HG02610 (cell line): ENCODE data around the gene ZNF17.

Source experiments
- ATAC-seq: cut with Tn5 transposase; IDR thresholded peaks from one replicate; pipeline ENCODE4 v1.9.1; 2021; ENCODE audit warnings: mild to moderate bottlenecking, moderate library complexity; ENCODE audit not compliant: unreplicated experiment

Gene ZNF17

DNA sequence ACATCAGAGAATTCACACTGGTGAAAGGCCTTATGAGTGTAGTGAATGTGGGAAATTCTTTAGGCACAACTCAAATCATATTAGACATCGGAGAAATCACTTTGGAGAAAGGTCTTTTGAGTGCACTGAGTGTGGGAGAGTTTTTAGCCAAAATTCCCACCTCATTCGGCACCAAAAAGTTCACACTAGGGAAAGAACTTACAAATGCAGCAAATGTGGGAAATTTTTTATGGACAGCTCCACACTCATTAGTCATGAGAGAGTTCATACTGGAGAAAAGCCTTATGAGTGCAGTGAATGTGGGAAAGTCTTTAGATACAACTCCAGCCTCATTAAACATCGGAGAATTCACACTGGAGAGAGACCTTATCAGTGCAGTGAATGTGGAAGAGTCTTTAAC lies 10.1 kb downstream of the ZNF17 start:
- ATAC-seq = no peak

DNA sequence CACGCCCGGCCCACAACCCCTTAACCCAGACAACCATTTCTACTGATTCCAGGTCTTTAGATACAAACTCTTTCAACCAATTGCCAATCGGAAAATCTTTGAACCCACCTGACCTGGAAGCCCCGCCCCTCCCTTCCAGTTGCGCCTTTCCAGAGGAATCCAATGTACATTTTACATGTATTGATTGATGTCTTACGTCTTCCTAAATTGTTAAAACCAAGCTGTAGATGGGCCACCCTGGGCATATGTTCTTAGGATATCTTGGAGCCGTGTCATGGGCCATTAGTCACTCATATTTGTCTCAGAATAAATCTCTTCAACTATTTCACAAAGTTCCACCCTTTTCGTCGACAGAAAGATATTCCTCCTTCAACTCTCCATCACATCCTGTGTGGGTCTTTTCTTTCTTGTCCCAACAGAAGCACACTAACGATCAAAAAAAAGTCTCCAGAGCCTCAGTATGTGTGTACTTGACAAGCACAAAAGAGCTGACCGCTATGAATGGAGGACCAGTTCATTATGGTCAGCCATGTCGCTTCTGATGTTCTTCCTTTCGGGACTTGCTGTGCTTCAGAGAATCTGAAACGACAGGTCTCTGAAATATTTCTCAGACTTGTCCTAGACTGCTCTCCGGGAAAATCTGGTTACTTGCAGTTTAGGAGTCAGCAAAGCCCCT lies 23.6 kb downstream of the ZNF17 start:
- peak; percentile 8 for ATAC-seq

DNA sequence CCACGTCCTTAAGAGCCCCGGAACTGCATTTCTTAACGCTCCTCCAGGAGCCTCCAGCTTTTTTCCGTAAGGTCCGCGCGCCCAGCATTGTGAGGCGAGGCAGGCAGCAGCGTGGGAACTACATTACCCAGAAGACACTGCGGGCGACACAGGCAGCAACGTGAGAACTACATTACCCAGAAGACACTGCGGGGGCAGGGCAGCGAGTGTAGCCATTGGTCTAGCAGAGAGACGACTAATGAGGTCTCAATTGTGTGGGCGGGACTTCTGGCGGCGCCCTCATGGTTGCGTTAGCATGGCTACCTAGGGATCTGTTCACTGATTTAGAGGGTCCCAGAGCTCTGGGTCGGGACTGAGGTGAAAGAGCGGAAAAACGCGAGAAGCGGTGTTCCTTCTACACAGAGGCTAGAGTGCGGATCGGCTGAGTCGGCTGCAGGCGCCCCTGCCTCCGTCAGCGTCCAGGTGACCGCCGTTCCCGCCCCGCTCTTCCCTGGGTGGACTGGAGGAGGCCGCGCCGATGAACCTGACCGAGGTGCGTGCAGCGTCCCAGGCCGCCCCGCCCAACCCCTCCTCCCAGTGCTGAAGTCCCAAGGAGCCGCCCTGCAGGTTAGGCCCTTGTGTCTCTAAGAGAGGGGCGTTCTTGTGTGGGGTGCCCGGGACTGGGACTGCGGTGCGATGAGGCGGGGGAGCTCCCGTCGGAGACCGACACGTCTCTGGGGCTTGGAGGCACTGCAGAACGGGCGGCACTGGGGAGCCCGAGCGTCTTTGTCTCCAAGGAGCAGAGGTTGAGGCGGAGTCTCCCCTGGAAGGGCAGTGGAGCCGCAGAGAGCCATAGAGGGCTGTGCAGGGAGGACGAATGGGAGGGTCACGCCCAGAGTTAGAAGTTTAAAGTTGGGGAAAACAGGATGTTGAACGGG lies 24.4 kb downstream of the ZNF17 start, which contains the start of gene ZNF749:
Gene ZNF749, plus strand, starts transcription at position 264 of the 917 bp plus-strand sequence. Its CDS starts 254 bp downstream, at position 518.
- ATAC-seq = peak; percentile 93

DNA sequence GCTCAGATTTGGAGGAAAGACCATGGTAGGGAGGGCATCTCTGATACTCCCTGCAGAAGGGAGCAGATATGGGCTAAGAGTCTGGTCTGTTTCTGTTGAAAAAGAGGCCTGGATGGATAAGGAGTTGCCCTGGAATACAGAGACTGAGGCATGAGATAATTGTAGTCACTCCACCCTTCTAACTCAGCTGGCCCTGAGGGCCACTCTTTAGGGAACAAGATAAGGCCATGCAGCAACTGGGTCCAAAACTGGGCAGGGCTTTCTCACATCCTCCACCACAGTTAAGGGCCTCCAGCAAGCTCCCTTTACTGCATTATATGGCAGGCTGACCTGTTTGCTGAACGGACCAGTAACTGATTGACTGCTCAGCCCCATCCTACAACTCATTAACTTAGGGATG lies 25.5 kb downstream of the ZNF17 start:
- no peak for ATAC-seq

DNA sequence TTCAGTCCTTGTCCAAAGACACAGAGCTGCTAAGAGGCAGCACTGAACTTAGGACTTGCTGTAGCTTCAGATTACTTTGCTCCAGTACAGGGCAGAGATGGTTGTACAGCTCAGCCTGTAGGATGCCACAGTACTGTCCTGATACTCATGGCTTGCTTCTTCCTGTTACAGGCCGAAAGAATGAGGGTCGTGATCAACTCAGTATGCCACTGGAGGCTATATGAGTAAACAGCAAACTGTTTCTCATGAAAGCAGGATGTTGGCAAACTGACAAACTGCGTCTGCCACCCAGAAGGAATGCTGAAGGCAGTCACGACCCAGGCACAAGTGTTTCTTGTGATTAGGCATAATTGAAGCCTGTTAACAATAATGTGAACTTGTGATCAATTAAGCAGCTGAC lies 27.0 kb downstream of the ZNF17 start:
- no peak for ATAC-seq

DNA sequence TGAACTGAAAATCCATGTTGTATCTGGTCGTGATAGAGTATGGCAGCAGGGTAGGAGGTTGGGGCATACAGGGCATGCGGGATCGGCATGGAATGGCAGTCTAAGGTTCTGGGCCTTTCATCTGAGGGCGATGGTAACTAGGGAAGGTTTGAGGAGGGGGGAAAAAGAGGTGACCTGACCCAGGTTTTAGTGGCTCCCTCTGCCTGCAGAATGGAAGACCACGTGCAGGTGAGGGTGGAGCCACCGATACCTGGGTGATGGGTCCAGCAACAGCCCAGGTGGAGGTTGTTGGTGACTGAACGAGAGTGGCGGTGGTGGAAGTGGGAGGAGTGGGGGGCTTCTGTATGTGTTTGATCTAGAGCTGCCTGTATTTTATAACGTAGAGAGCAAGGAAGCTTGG lies 28.0 kb downstream of the ZNF17 start:
- no peak for ATAC-seq

DNA sequence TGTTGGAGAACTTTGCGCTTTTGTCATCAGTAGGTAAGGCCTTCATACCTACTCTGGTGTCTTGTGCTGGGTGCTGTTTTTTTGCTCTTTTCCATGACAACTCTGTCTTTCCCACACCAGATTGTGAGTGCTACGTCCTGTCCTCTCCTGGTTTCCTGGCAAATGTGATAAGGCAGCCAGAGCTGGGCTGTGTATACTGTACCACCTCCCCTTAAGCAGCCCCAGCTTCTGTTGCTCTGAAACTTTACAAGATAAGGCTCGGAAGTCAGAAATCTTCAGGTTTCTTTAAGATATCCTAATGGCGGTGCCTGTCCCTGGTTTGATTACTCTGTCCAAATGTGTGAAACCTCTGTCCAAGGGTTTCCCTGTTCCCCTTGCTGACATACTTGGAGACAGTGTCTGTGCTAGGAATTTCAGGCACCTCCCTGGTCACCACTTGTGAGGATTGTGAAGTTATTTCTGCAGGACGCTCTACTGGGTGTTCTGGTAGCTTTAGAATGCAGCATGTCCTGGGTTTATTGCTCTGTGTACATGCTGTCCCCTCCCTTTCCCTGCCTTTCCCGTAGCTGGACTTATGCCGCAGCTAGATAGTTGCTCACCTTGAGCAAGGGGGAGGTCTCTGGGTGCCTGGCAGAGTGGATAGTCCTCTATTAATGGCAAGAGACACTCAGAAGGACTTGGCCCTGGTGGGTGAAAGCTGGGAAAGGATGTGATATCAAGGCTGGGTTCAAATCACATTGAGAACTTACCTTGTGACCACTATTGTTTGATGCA lies 31.2 kb downstream of the ZNF17 start:
- ATAC-seq = no peak

DNA sequence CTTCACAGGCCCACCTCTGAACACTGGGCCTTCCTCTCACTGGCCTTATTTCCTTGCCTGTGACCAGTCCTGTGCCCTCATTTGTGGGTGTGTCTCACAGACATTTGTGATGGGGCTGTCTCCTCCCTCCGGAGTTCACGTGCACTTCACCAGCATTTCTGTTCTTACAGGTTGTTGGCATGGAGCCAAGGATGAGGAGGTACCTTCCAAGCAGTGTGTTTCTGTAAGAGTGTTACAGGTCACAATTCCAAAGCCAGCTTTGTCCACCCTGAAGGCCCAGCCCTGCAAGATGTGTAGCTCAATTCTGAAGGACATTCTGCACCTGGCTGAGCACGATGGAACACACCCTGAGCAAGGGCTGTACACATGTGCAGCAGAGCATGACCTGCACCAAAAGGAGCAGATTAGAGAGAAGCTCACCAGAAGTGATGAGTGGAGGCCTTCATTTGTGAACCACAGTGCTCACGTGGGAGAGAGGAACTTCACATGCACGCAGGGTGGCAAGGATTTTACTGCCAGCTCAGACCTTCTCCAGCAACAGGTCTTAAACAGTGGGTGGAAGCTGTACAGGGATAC lies 32.2 kb downstream of the ZNF17 start:
- ATAC-seq = no peak

DNA sequence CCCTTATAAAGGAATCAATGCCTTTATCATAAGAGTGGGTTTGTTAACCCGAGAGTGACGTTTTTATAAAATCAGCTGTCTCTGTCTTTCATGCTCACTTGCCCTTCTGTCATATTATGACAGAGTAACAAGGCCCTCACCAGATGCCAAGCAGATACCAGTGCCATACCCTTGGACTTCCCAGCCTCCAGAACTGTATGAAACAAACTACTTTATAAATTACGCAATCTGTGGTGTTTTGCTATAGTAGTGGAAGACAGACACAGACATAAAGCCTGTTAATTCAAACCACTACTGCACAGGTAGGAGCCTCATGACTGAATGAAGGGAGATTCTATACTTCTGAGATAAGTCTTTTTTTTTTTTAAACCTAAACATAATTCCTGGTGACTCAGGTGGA lies 41.3 kb downstream of the ZNF17 start:
- no peak for ATAC-seq

DNA sequence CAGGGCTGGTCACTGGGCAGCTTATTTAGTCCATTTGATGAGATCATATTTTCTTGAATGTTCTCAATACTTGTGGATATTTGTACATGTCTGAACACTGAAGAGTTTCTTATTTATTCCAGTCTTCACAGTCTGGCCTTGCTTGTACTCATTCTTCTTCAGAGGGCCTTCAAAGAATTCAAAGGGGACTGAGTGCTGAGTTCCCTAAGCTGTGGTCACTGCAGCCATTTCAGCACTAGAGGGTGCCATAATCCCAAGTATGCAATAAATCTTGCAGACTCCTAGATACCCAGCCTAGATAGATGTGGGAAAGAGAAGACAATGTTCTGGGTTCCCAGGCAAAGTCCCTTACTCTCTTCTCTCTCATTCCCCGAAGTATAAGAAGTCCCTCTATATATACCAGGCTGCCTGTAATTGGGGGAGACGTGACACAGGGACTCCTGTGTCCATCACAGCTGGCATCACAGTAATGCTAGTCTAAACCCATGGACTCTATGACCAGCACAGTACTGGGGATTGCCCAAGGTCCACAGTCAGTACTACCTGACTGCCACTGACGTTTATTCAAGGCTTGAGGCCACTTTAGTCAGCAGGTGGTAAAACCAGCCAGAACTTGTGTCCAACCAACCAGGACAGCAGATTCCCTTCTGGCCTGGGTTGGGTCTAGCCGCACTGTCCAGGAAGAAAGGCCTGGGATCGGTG lies 54.9 kb downstream of the ZNF17 start:
- no peak for ATAC-seq

DNA sequence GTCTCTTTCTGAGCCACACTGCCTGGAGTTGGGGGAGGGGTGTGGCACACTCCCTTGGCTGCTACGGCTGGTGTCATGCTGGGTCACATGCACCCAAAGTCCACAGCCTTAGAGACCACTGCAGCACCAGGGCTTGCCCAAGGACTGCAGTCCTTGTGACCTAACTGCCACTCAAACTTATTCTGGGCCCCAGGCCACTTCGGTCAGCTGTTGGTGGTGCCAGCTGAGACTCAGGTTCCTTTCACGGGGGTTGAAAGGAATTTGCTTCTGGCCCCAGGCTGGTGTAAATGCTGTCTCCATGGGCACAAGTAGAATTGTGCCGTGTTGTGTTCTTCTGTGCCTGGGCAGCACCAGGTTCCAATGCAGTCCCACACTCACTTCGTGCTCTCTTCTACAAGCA lies 55.5 kb downstream of the ZNF17 start:
- ATAC-seq = no peak
